ENCODE results near the gene TEX2.

Gene TEX2

GRCh38 chr17:64263000-64263766 is at the start of gene TEX2:
Gene TEX2, minus strand, starts transcription at chr17:64263260. Its CDS starts 49,043 bp downstream, at chr17:64214217.
- DNase-seq = peak; percentile 91 to 94

- no peak for DNase-seq
Observed at GRCh38 chr17:64309710-64310109, 46.6 kb upstream of the TEX2 start.

GRCh38 chr17:64309021-64309420 is 46.0 kb upstream of the TEX2 start:
- DNase-seq = no peak

GRCh38 chr17:64306850-64307463 is 43.9 kb upstream of the TEX2 start:
- peak; percentile 73 to 77 for DNase-seq

GRCh38 chr17:64304551-64304950 is 41.5 kb upstream of the TEX2 start:
- no peak for DNase-seq

- no peak for DNase-seq
Observed at GRCh38 chr17:64300699-64300965, 37.6 kb upstream of the TEX2 start.

GRCh38 chr17:64297467-64298088 is 34.5 kb upstream of the TEX2 start:
- no peak for DNase-seq

GRCh38 chr17:64296246-64296645 is 33.2 kb upstream of the TEX2 start:
- DNase-seq = no peak

GRCh38 chr17:64295146-64295545 is 32.1 kb upstream of the TEX2 start:
- no peak for DNase-seq

- DNase-seq = no peak
Observed at GRCh38 chr17:64291268-64291851, 28.3 kb upstream of the TEX2 start.

- DNase-seq = no peak
Observed at GRCh38 chr17:64289741-64290141, 26.7 kb upstream of the TEX2 start.

- DNase-seq = no peak
Observed at GRCh38 chr17:64282753-64283080, 19.7 kb upstream of the TEX2 start.

- DNase-seq = peak; percentile 49 to 52
Observed at GRCh38 chr17:64281962-64282752, 19.1 kb upstream of the TEX2 start.

- DNase-seq = no peak
Observed at GRCh38 chr17:64278614-64279013, 15.6 kb upstream of the TEX2 start.

GRCh38 chr17:64277831-64278562 is 14.9 kb upstream of the TEX2 start:
- DNase-seq = no peak

GRCh38 chr17:64276961-64277505 is 14.0 kb upstream of the TEX2 start:
- DNase-seq = no peak

GRCh38 chr17:64275016-64275415 is 12.0 kb upstream of the TEX2 start:
- no peak for DNase-seq

GRCh38 chr17:64273006-64273405 is 9.9 kb upstream of the TEX2 start:
- DNase-seq = no peak

- no peak for DNase-seq
Observed at GRCh38 chr17:64270885-64271284, 7.8 kb upstream of the TEX2 start.

- no peak for DNase-seq
Observed at GRCh38 chr17:64269687-64270649, 6.9 kb upstream of the TEX2 start.

- no peak for DNase-seq
Observed at GRCh38 chr17:64264891-64265290, 1.8 kb upstream of the TEX2 start.

All from activated T-cell treated with anti-CD3 and anti-CD28 coated beads, Interleukin-2, amount 50 U/mL, for 48 hours (primary cell).